SKM-1 (cell line): Measurements from ENCODE around the gene SF3A2.

Experiments
- DNase-seq: peaks from one replicate; lab custom pipeline; 2025; ENCODE audit not compliant: unreplicated experiment; lab: John Stamatoyannopoulos, UW

SF3A2 gene

GRCh38 chr19:2288818-2289713 lies 52.4 kb downstream of the SF3A2 start:
- DNase-seq = no peak

- peak; percentile 97 for DNase-seq
Observed at GRCh38 chr19:2289714-2290435, 53.3 kb downstream of the SF3A2 start.

GRCh38 chr19:2290441-2291184 lies 54.0 kb downstream of the SF3A2 start:
- no peak for DNase-seq

- DNase-seq = no peak
Observed at GRCh38 chr19:2291185-2291751, 54.6 kb downstream of the SF3A2 start.

GRCh38 chr19:2294687-2295335 lies 58.2 kb downstream of the SF3A2 start:
- no peak for DNase-seq

GRCh38 chr19:2296141-2296540 lies 59.5 kb downstream of the SF3A2 start:
- no peak for DNase-seq
